ENCODE measurements around the gene R3HDM2.
"Not testable (repeated sequence)": the region's sequence is repeated elsewhere in the genome, so short reads cannot be mapped to it uniquely, and the experiment has no call there.

The R3HDM2 gene

GRCh38 chr12:57452937-57453509, 22.2 kb upstream of the R3HDM2 start:
- DNase-seq (ENCODE audit: low read depth, low spot score), result no peak

GRCh38 chr12:57452181-57452936, 21.5 kb upstream of the R3HDM2 start:
- DNase-seq (ENCODE audit: low read depth, low spot score), result no peak

GRCh38 chr12:57451233-57451778, 20.5 kb upstream of the R3HDM2 start:
- DNase-seq (ENCODE audit: low read depth, low spot score), result no peak

- DNase-seq (ENCODE audit: low read depth, low spot score), result no peak
Measured at GRCh38 chr12:57450057-57450456, 19.2 kb upstream of the R3HDM2 start.

GRCh38 chr12:57449375-57449774, 18.5 kb upstream of the R3HDM2 start:
- no peak for DNase-seq (ENCODE audit: low read depth, low spot score)

GRCh38 chr12:57448669-57449068, 17.8 kb upstream of the R3HDM2 start:
- DNase-seq (ENCODE audit: low read depth, low spot score), result no peak

GRCh38 chr12:57446292-57446960, 15.6 kb upstream of the R3HDM2 start:
- DNase-seq (ENCODE audit: low read depth, low spot score), result no peak

GRCh38 chr12:57444744-57445143, 13.9 kb upstream of the R3HDM2 start:
- no peak for DNase-seq (ENCODE audit: low read depth, low spot score)

GRCh38 chr12:57444337-57444736, 13.5 kb upstream of the R3HDM2 start:
- DNase-seq (ENCODE audit: low read depth, low spot score), result not testable (repeated sequence)

- DNase-seq (ENCODE audit: low read depth, low spot score), result no peak
Measured at GRCh38 chr12:57441846-57442427, 11.1 kb upstream of the R3HDM2 start.

- DNase-seq (ENCODE audit: low read depth, low spot score), result not testable (repeated sequence)
Measured at GRCh38 chr12:57441393-57441792, 10.6 kb upstream of the R3HDM2 start.

GRCh38 chr12:57439762-57440266, 9.0 kb upstream of the R3HDM2 start:
- no peak for DNase-seq (ENCODE audit: low read depth, low spot score)

- DNase-seq (ENCODE audit: low read depth, low spot score), result no peak
Measured at GRCh38 chr12:57438400-57438799, 7.6 kb upstream of the R3HDM2 start.

GRCh38 chr12:57435293-57435692, 4.5 kb upstream of the R3HDM2 start:
- DNase-seq (ENCODE audit: low read depth, low spot score), result no peak

- no peak for DNase-seq (ENCODE audit: low read depth, low spot score)
Measured at GRCh38 chr12:57434517-57435223, 3.8 kb upstream of the R3HDM2 start, which contains the start of gene INHBC. INHBC (plus strand) TSS chr12:57434784; CDS start chr12:57434887, 103 bp downstream.

- DNase-seq (ENCODE audit: low read depth, low spot score), result no peak
Measured at GRCh38 chr12:57433370-57433769, 2.5 kb upstream of the R3HDM2 start.

GRCh38 chr12:57431654-57432188, 878 bp upstream of the R3HDM2 start:
- DNase-seq (ENCODE audit: low read depth, low spot score), result no peak

GRCh38 chr12:57430112-57430930, 522 bp downstream of the R3HDM2 start:
- DNase-seq (ENCODE audit: low read depth, low spot score), result no peak

GRCh38 chr12:57429473-57430111, 1.3 kb downstream of the R3HDM2 start:
- no peak for DNase-seq (ENCODE audit: low read depth, low spot score)

- DNase-seq (ENCODE audit: low read depth, low spot score), result no peak
Measured at GRCh38 chr12:57428965-57429364, 1.9 kb downstream of the R3HDM2 start.
